GM18499 (cell line): ENCODE results near the gene PRKAA1.

ENCODE experiments used
- ATAC-seq: cut with Tn5 transposase; IDR thresholded peaks from one replicate; pipeline ENCODE4 v1.9.1; 2021; ENCODE audit warnings: moderate number of reproducible peaks; ENCODE audit not compliant: insufficient read depth, unreplicated experiment

The PRKAA1 gene

GRCh38 chr5:40784027-40784653 lies 14.0 kb downstream of the PRKAA1 start:
- ATAC-seq = no peak

GRCh38 chr5:40781843-40782409 lies 16.2 kb downstream of the PRKAA1 start:
- no peak for ATAC-seq

GRCh38 chr5:40780858-40781257 lies 17.3 kb downstream of the PRKAA1 start:
- ATAC-seq = no peak

GRCh38 chr5:40780199-40780598 lies 18.0 kb downstream of the PRKAA1 start:
- no peak for ATAC-seq

- no peak for ATAC-seq
These were observed 18.6 kb downstream of the PRKAA1 start for GRCh38 chr5:40779561-40779960.

GRCh38 chr5:40778133-40778532 lies 20.0 kb downstream of the PRKAA1 start:
- no peak for ATAC-seq

DNA sequence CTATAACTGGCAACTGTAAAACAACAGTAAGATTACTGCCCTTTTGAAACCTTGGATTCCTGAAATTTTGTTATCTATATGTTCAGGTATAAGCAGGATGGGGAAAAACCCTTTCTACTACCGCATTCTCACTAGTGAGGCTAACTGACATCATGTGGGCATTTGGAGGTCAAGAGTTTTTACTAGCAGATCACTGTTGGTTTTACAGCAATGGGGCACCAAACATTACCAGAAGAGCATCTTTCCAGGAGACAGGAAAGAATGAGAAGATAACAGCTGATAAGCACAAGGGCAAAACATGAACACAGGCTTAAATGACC lies 21.6 kb downstream of the PRKAA1 start:
- ATAC-seq = no peak

DNA sequence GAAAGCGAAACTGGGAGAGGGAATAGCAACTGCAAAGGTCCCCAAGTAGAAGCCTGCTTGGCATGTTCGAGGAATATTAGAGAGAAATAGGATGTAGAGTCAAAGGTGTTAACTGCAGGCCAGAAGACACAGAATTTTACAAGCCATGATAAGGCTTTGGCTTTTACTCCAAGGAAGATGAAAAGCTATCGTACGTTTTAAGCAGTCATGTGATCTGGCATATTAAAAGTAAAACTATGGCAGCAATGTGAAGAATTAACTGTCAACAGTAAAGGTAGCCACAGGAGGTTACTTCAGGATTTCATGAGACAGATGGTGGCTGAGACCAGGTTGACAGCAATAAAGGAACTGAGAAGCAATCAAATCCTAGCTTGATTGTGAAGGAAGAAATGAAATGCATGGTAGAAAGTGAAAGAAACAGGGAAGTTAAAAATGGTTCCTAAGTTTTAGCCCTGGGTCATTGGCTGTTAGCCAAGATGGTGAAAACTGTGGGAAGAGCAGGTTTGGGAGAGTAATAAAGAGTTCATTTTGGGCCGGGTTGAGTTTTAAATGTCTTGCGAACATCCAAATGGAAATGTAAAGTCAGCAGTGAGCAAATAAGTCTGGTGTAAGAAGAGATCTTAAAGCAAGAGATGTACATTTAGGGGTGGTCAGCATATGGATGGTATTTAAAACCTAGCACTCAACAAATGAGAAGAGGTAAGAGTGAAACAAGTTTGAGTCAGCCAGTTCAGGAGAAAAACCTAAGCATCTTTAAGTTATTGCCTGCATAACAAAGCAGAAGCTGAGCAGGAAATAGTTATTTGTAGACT lies 22.1 kb downstream of the PRKAA1 start:
- no peak for ATAC-seq

GRCh38 chr5:40775085-40775845 lies 22.9 kb downstream of the PRKAA1 start:
- no peak for ATAC-seq

DNA sequence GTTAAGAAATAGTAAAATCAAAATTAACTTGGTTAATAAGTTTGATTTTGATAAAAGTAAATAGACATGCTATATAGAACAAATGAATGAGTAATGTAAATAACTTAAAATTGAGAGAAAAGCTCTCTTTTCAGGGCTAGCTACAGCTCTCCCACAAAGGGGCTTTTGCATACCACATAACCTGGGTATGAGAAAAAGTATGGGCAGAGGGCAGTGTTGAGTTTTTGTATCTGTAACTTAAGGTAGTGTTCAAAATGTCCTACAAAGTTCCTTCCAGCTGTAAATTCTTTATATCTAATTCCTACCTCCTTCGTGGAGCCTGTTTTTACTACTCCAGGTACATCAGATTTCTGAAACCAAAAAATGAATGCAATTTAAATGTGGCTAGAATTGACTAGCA lies 23.6 kb downstream of the PRKAA1 start:
- ATAC-seq = no peak

DNA sequence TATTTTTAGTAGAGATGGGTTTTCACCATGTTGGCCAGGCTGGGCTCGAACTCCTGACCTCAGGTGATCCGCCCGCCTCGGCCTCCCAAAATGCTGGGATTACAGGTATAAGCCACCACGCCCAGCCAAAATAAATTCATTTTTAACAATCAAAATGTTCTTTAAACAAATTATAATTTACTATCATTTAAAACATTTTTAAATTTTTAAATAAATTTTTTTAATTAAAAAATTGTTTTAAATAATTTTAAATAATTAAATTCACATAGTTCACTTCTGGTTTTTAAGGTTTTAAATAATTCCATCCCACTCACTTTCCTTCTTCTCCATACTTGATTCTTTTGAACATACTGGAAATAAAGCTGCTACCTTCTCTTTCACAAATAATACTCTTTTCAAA lies 27.4 kb downstream of the PRKAA1 start:
- no peak for ATAC-seq

- no peak for ATAC-seq
These were observed 35.5 kb downstream of the PRKAA1 start for GRCh38 chr5:40762705-40763104.

DNA sequence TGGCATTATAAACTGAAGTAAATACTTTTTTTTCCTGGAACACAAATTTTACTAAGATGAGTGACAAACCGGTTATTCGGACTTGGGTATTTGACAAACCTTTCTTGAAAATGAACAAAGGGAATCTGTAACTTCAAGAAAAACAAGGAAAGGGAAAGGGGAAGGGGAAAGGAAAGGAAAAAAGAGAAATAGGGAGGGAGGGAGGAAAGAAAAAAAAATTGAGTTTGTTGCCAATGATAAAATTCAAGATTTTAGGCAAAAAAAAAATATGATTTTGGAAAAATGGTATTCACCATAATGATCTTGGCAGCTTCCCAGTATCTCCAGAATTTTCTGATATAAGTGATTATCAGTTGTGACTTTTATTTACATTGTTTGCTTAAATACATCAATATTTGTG lies 40.8 kb downstream of the PRKAA1 start:
- no peak for ATAC-seq

- ATAC-seq = peak; percentile 59
These were observed 42.5 kb downstream of the PRKAA1 start, which contains the start of gene TTC33 for GRCh38 chr5:40755407-40756365. Gene TTC33, minus strand, starts transcription at chr5:40755961. Its CDS starts 8,943 bp downstream, at chr5:40747018.

- peak; percentile 80 for ATAC-seq
These were observed 43.1 kb downstream of the PRKAA1 start for GRCh38 chr5:40755093-40755406.

- ATAC-seq = peak; percentile 14
These were observed 43.6 kb downstream of the PRKAA1 start for GRCh38 chr5:40754381-40755092.

- ATAC-seq = no peak
These were observed 51.5 kb downstream of the PRKAA1 start for GRCh38 chr5:40746703-40747102.

GRCh38 chr5:40743771-40744170 lies 54.4 kb downstream of the PRKAA1 start:
- ATAC-seq = no peak

GRCh38 chr5:40738502-40738901 lies 59.7 kb downstream of the PRKAA1 start:
- ATAC-seq = no peak
